GM06990 (cell line): Measurements from ENCODE around the gene SLC2A1.

ENCODE experiments used
- DNase-seq: peaks from one replicate; pipeline ENCODE4 v3.0.0-alpha.2; 2011; ENCODE audit not compliant: insufficient read length; ENCODE audit errors: extremely low read depth
- H3K27me3 ChIP-seq: replicated peaks from 2 replicates; pipeline ENCODE4 v1.6.0; 2011; ENCODE audit warnings: low read length; ENCODE audit not compliant: control insufficient read depth, insufficient read depth
- H3K36me3 ChIP-seq: 2 replicates; pipeline ENCODE4 v1.5.1; 2011; ENCODE audit warnings: low read length; ENCODE audit not compliant: control insufficient read depth, insufficient read depth
- H3K4me3 ChIP-seq: replicated peaks from 2 replicates; pipeline ENCODE4 v1.5.1; 2011; ENCODE audit warnings: low read depth, mild to moderate bottlenecking, control low read depth, low read length
- CTCF ChIP-seq: IDR thresholded peaks from 2 replicates; pipeline ENCODE4 v1.5.1; 2011; ENCODE audit warnings: low read length, control low read depth, mild to moderate bottlenecking, inconsistent platforms; ENCODE audit not compliant: insufficient read depth, poor library complexity, severe bottlenecking

Gene SLC2A1

GRCh38 chr1:42950116-42950481 is 8.6 kb downstream of the SLC2A1 start:
- DNase-seq, result no peak
- TF ChIP-seq CTCF, result no peak
- H3K4me3 ChIP-seq, result no peak overlapping the region
- H3K27me3 ChIP-seq, result no peaks in the 10 kb centered on the region
- peaks cover 21% of the 10 kb centered on the region for H3K36me3 ChIP-seq

- DNase-seq, result no peak
- no peaks in the 10 kb centered on the region for H3K27me3 ChIP-seq
- peaks cover 18% of the 10 kb centered on the region for H3K36me3 ChIP-seq
- no peak for TF ChIP-seq CTCF
- H3K4me3 ChIP-seq, result no peak overlapping the region
Observed at GRCh38 chr1:42949312-42950115, 9.2 kb downstream of the SLC2A1 start.

GRCh38 chr1:42947965-42948732 is 10.5 kb downstream of the SLC2A1 start:
- no peak overlapping the region for H3K4me3 ChIP-seq
- peaks cover 17% of the 10 kb centered on the region for H3K36me3 ChIP-seq
- no peak for TF ChIP-seq CTCF
- DNase-seq, result no peak
- no peaks in the 10 kb centered on the region for H3K27me3 ChIP-seq

GRCh38 chr1:42947117-42947516 is 11.6 kb downstream of the SLC2A1 start:
- no peak for TF ChIP-seq CTCF
- peaks cover 19% of the 10 kb centered on the region for H3K36me3 ChIP-seq
- H3K4me3 ChIP-seq, result no peak overlapping the region
- no peak for DNase-seq
- no peaks in the 10 kb centered on the region for H3K27me3 ChIP-seq

GRCh38 chr1:42946120-42946898 is 12.4 kb downstream of the SLC2A1 start:
- H3K4me3 ChIP-seq, result no peak overlapping the region

More at GRCh38 chr1:42946120-42946898, 12.4 kb downstream of the SLC2A1 start:
- no peak for DNase-seq
- Histone ChIP-seq H3K36me3 (peaks cover 25% of the 10 kb centered on the region), H3K27me3 (no peaks in the 10 kb centered on the region)
- no peak for TF ChIP-seq CTCF
